LNCAP (cell line): ENCODE data around the gene CCDC57.

Experiments
- CTCF ChIP-seq: fragments of 450-650 bp; IDR thresholded peaks from 2 replicates; pipeline ENCODE4 v1.5.1; 2017; ENCODE audit warnings: mild to moderate bottlenecking

CCDC57 gene

GRCh38 chr17:82252511-82253178 lies 40.0 kb upstream of the CCDC57 start:
- no peak for TF ChIP-seq CTCF

- no peak for TF ChIP-seq CTCF
Measured at GRCh38 chr17:82250868-82251500, 38.3 kb upstream of the CCDC57 start.

- no peak for TF ChIP-seq CTCF
Measured at GRCh38 chr17:82249896-82250581, 37.4 kb upstream of the CCDC57 start.

- TF ChIP-seq CTCF = no peak
Measured at GRCh38 chr17:82248815-82249674, 36.4 kb upstream of the CCDC57 start.

- TF ChIP-seq CTCF = no peak
Measured at GRCh38 chr17:82247856-82248671, 35.4 kb upstream of the CCDC57 start.

GRCh38 chr17:82247182-82247823 lies 34.7 kb upstream of the CCDC57 start:
- no peak for TF ChIP-seq CTCF
